Measurements from ENCODE around the gene ACAA1.
"Not testable (repeated sequence)": the region's sequence is repeated elsewhere in the genome, so short reads cannot be mapped to it uniquely, and the experiment has no call there.

ACAA1 gene

DNA sequence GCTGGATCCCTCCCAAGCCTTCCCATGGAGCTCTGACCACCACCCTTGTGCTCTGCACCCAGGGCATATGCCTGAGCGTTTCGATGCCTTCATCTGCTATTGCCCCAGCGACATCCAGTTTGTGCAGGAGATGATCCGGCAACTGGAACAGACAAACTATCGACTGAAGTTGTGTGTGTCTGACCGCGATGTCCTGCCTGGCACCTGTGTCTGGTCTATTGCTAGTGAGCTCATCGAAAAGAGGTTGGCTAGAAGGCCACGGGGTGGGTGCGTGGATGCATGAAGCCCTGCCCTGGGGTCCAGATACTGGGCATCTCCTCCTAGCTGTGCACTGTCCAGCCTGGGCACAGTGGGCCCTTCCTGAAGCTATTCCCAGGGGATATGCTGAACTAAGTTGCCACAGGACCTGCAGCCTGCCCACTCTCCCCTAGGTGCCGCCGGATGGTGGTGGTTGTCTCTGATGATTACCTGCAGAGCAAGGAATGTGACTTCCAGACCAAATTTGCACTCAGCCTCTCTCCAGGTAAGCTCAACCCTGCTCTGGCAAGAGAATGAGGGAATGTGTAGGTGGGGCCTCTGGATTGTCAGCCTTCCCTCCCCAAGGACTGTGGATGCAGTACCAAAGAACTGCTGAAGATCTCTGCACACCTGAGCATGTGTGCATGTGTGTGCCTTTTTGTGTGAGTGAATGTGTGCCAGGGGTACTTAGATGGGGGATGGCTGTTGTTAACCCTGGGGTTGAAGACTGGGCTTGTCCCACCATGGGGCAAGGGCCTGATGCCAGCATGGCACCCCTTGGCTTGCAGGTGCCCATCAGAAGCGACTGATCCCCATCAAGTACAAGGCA, 3.6 kb upstream of the ACAA1 start:
- Histone ChIP-seq H3K9me3 (ENCODE audit: control insufficient read depth, low read length) (no peaks in the 10 kb centered on the region), H3K9ac (ENCODE audit: low read length) (no peak overlapping the region), H3K36me3 (ENCODE audit: control insufficient read depth, insufficient read depth, low read length, severe bottlenecking) (peaks cover 19% of the 10 kb centered on the region), H3K4me1 (ENCODE audit: control insufficient read depth, insufficient read depth, low read length) (peaks cover 24% of the 10 kb centered on the region), H3K4me3 (ENCODE audit: low read length) (no peak overlapping the region), H3K27me3 (replicated peaks; ENCODE audit: control insufficient read depth, insufficient read depth, low read length) (no peaks in the 10 kb centered on the region)
- DNase-seq (ENCODE audit: low read depth): no peak

DNA sequence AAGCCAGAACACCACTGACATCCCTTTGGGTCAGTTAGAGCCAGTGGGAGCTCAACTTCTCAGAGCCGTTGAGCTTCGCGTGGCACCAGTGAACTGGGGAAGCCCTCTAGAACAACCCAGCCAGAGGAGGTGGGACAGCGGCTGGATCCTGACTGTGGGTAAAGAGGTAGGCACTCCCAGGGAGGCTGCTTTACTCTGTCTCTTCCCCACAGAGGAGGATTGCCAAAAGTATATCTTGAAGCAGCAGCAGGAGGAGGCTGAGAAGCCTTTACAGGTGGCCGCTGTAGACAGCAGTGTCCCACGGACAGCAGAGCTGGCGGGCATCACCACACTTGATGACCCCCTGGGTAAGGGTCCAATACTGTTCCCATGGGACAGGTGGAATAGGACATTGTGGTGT, 2.7 kb upstream of the ACAA1 start:
- no peak for DNase-seq (ENCODE audit: low read depth)

DNA sequence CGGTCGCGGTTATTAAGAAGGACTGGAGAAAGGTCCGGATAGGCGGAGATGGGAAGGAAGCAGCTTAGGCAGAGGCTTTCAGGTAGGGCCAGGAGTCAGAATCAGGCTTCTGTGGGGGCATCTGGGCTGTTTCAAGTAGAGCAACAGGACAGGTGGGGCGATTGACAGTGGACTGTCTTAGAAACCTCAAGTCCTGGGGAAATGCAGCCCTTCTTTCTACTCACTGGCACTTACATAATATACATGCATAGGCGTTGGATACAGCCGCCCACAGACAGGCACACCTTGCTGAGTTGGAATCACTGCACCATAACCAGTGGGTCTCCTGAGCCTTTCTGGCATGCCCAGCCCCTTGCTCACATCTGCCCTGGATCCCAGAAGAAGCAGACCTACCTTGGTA, 2.3 kb upstream of the ACAA1 start:
- Histone ChIP-seq H3K9me3 (ENCODE audit: control insufficient read depth, low read length) (no peaks in the 10 kb centered on the region), H3K4me1 (ENCODE audit: control insufficient read depth, insufficient read depth, low read length) (peaks cover 32% of the 10 kb centered on the region)

More for the DNA sequence above, 2.7 kb upstream of the ACAA1 start:
- Histone ChIP-seq H3K4me1 (ENCODE audit: control insufficient read depth, insufficient read depth, low read length) (peaks cover 32% of the 10 kb centered on the region), H3K9ac (ENCODE audit: low read length) (peak overlapping the region; percentile 93), H3K9me3 (ENCODE audit: control insufficient read depth, low read length) (no peaks in the 10 kb centered on the region), H3K36me3 (ENCODE audit: control insufficient read depth, insufficient read depth, low read length, severe bottlenecking) (peaks cover 19% of the 10 kb centered on the region), H3K4me3 (ENCODE audit: low read length) (peak overlapping the region; percentile 92), H3K27me3 (replicated peaks; ENCODE audit: control insufficient read depth, insufficient read depth, low read length) (no peaks in the 10 kb centered on the region)

DNA sequence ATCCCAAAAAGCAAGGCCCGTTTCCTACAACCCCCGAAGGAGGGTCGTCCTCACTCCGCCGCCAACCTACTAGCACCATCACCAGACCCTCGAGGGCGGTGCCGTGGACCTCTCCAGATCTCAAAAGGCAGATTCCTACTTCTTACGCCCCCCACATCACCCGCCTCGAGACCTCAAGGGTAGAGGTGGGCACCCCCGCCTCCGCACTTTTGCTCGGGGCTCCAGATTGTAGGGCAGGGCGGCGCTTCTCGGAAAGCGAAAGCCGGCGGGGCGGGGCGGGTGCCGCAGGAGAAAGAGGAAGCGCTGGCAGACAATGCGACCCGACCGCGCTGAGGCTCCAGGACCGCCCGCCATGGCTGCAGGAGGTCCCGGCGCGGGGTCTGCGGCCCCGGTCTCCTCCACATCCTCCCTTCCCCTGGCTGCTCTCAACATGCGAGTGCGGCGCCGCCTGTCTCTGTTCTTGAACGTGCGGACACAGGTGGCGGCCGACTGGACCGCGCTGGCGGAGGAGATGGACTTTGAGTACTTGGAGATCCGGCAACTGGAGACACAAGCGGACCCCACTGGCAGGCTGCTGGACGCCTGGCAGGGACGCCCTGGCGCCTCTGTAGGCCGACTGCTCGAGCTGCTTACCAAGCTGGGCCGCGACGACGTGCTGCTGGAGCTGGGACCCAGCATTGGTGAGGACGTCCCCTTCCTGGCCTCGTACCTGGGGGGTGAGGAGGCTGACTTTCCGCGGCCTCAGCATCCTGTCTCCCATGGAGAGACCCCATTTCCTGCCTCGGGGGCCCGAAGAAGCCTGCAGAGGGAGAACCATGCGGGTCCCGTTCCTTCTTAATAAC, 1.6 kb upstream of the ACAA1 start, which contains the start of gene MYD88:
Gene MYD88, plus strand, starts transcription at position 313 of the 842 bp plus-strand sequence. Its CDS starts 40 bp downstream, at position 353.
- DNase-seq (ENCODE audit: low read depth): peak; percentile 86
- H3K27me3 ChIP-seq (replicated peaks; ENCODE audit: control insufficient read depth, insufficient read depth, low read length): no peaks in the 10 kb centered on the region
- H3K9ac ChIP-seq (ENCODE audit: low read length): peak within 1 kb of the TSS; percentile 93
- peak within 1 kb of the TSS; percentile 92 for H3K4me3 ChIP-seq (ENCODE audit: low read length)
- peaks cover 39% of the 10 kb centered on the region for H3K4me1 ChIP-seq (ENCODE audit: control insufficient read depth, insufficient read depth, low read length)
- peaks cover 30% of the 10 kb centered on the region for H3K36me3 ChIP-seq (ENCODE audit: control insufficient read depth, insufficient read depth, low read length, severe bottlenecking)
- no peaks in the 10 kb centered on the region for H3K9me3 ChIP-seq (ENCODE audit: control insufficient read depth, low read length)

More for the DNA sequence above, 2.3 kb upstream of the ACAA1 start:
- Histone ChIP-seq H3K9ac (ENCODE audit: low read length) (peak overlapping the region; percentile 93), H3K4me3 (ENCODE audit: low read length) (peak overlapping the region; percentile 92), H3K27me3 (replicated peaks; ENCODE audit: control insufficient read depth, insufficient read depth, low read length) (no peaks in the 10 kb centered on the region), H3K36me3 (ENCODE audit: control insufficient read depth, insufficient read depth, low read length, severe bottlenecking) (peaks cover 23% of the 10 kb centered on the region)
- DNase-seq (ENCODE audit: low read depth): no peak

DNA sequence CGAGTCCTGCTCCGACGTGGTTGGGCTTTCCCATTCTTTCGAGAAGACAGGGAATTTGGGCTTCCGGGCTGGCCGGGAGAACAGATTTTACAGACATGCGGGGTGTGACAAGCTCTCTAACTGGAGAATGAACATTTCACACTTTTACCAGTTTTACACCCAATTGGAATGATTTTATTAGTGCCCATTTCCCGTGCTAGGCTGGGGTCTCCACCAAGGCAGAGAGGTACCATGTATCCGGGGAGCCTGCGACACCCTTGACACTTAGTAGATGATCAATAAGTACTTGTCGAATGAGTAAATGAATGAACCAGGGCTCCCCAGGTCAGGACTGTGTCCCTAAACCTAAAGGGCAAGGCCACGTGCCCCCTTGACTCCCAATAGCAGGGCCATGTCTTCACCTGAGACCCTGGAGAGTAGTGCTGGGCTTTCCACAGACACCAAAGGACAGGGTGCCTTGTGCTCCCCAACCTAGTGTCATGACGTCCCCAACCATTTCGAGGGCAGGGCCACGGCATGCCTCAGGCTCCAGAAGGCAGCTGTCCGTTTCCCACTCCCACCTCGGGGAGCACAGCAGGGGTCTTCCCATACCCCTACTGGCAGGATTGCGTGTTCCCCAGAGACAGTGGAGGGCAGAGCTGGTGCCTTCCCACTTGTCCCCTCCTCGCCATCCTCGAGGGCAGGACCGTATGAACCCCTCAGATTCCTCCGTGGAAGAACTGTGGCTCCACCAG, 855 bp upstream of the ACAA1 start:
- Histone ChIP-seq H3K36me3 (ENCODE audit: control insufficient read depth, insufficient read depth, low read length, severe bottlenecking) (peaks cover 37% of the 10 kb centered on the region), H3K4me1 (ENCODE audit: control insufficient read depth, insufficient read depth, low read length) (peaks cover 45% of the 10 kb centered on the region), H3K9ac (ENCODE audit: low read length) (peak overlapping the region; percentile 93), H3K9me3 (ENCODE audit: control insufficient read depth, low read length) (no peaks in the 10 kb centered on the region), H3K4me3 (ENCODE audit: low read length) (peak overlapping the region; percentile 92), H3K27me3 (replicated peaks; ENCODE audit: control insufficient read depth, insufficient read depth, low read length) (no peaks in the 10 kb centered on the region)
- DNase-seq (ENCODE audit: low read depth): peak; percentile 15

DNA sequence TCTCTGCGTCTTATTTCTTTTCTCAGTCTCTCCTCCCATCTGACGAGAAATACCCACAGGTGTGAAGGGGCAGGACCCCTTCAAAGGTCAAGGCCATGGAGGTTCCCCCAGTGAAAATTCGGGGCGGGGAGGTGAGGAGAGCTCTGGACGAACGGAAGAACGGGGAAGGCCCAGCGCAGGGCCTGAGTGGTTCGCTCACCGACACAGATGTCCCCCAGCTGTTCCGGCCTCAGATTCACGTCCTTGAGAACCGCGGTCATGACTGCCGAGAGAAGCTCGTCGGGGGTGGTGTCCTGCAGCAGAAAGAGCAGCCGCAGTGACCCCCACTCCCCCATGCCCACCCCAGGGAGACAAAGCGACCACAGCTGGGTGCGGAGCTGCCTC, 542 bp downstream of the ACAA1 start:
- peak; percentile 62 for DNase-seq (ENCODE audit: low read depth)

DNA sequence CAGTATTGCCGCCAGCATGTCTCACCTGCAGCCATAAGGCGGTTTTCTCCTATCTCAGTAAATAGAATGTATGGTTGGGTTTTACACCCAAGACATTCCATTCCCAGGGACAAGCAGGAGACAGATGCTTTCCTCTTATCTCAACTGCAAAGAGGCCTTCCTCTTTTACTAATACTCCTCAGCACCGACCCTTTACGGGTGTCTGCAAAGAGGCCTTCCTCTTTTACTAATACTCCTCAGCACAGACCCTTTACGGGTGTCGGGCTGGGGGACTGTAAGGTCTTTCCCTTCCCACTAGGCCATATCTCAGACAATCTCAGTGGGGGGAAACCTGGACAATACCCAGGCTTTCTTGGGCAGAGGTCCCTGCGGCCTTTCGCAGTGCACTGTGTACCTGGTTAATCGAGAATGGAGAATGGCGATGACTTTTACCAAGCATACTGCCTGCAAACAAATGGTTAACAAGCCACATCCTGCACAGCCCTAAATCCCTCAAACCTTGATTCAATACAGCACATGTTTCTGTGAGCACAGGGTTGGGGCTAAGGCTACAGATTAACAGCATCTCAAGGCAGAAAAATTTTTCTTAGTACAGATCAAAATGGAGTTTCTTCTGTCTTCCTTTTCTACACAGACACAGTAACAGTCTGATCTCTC, 1.2 kb downstream of the ACAA1 start:
- Histone ChIP-seq H3K4me1 (ENCODE audit: control insufficient read depth, insufficient read depth, low read length) (peaks cover 47% of the 10 kb centered on the region), H3K9ac (ENCODE audit: low read length) (peak overlapping the region; percentile 89), H3K36me3 (ENCODE audit: control insufficient read depth, insufficient read depth, low read length, severe bottlenecking) (peaks cover 41% of the 10 kb centered on the region), H3K4me3 (ENCODE audit: low read length) (peak overlapping the region; percentile 92)
- H3K27me3 ChIP-seq (replicated peaks; ENCODE audit: control insufficient read depth, insufficient read depth, low read length); H3K9me3 ChIP-seq (ENCODE audit: control insufficient read depth, low read length); DNase-seq (ENCODE audit: low read depth): not testable (repeated sequence)

More for the DNA sequence above, 542 bp downstream of the ACAA1 start:
- Histone ChIP-seq H3K27me3 (replicated peaks; ENCODE audit: control insufficient read depth, insufficient read depth, low read length) (no peaks in the 10 kb centered on the region), H3K9ac (ENCODE audit: low read length) (peak overlapping the region; percentile 89), H3K4me1 (ENCODE audit: control insufficient read depth, insufficient read depth, low read length) (peaks cover 45% of the 10 kb centered on the region), H3K9me3 (ENCODE audit: control insufficient read depth, low read length) (no peaks in the 10 kb centered on the region), H3K4me3 (ENCODE audit: low read length) (peak overlapping the region; percentile 92), H3K36me3 (ENCODE audit: control insufficient read depth, insufficient read depth, low read length, severe bottlenecking) (peaks cover 41% of the 10 kb centered on the region)

DNA sequence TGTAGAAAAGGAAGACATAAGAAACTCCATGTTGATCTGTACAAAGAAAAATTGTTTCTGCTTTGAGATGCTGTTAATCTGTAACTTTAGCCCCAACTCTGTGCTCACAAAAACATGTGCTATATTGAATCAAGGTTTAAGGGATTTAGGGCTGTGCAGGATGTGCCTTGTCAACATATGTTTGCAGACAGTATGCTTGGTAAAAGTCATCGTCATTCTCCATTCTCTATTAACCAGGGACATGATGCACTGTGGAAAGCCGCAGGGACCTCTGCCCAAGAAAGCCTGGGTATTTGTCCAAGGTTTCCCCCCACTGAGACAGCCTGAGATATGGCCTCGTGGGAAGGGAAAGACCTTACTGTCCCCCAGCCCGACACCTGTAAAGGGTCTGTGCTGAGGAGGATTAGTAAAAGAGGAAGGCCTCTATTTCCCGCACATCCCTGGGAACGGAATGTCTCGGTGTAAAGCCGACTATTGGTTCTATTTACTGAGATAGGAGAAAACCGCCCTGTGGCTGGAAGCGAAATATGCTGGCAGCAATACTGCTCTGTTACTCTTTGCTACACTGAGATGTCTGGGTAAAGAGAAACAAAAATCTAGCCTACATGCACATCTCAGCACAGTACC, 2.3 kb downstream of the ACAA1 start:
- peaks cover 48% of the 10 kb centered on the region for H3K4me1 ChIP-seq (ENCODE audit: control insufficient read depth, insufficient read depth, low read length)
- peaks cover 48% of the 10 kb centered on the region for H3K36me3 ChIP-seq (ENCODE audit: control insufficient read depth, insufficient read depth, low read length, severe bottlenecking)

DNA sequence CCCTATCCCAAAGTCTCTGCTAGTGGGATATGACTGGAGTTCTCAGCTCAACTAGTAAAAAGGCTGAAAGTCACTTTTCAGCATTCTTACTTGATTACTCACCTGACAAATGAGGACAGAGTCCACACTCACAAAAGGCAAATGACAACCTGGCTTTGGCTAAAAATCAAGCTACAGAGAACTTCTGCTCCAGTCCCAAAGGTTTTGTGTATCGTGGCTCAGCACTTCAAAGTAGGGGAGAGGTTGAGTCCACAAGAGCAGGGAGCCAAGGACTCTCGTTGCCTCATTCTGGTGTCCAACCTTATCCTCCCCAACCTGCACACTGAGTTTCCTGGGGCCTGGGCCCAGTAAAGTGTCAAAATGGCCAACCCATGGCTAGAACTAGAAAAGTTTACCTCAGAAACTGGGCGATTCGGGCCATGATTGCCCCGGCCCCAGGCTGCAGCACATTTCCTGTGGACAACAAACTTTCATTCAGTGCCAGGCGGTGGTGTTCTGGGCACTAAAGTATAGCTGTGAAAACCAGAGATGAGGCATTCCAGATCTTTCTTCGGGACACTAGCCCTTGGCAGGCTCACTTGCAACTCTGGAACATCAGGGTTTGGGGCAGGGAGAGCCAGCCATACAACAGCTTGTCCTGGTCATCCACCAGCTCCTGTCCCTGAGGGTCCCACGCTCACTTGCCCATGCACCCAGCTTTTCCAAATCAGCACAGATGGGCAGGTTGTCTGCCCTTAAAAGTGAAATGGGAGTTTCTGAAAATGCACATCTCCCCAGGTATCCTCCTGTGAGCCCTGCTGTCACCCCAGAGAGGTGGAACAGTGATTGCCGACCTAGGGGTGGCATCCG, 3.1 kb downstream of the ACAA1 start:
- H3K4me1 ChIP-seq (ENCODE audit: control insufficient read depth, insufficient read depth, low read length): peaks cover 44% of the 10 kb centered on the region
- no peaks in the 10 kb centered on the region for H3K27me3 ChIP-seq (replicated peaks; ENCODE audit: control insufficient read depth, insufficient read depth, low read length)
- no peak for DNase-seq (ENCODE audit: low read depth)
- H3K9me3 ChIP-seq (ENCODE audit: control insufficient read depth, low read length): no peaks in the 10 kb centered on the region
- peaks cover 57% of the 10 kb centered on the region for H3K36me3 ChIP-seq (ENCODE audit: control insufficient read depth, insufficient read depth, low read length, severe bottlenecking)
- H3K9ac ChIP-seq (ENCODE audit: low read length): no peak overlapping the region
- no peak overlapping the region for H3K4me3 ChIP-seq (ENCODE audit: low read length)

More for the DNA sequence above, 2.3 kb downstream of the ACAA1 start:
- H3K4me3 ChIP-seq (ENCODE audit: low read length); DNase-seq (ENCODE audit: low read depth); H3K9me3 ChIP-seq (ENCODE audit: control insufficient read depth, low read length); H3K27me3 ChIP-seq (replicated peaks; ENCODE audit: control insufficient read depth, insufficient read depth, low read length); H3K9ac ChIP-seq (ENCODE audit: low read length): not testable (repeated sequence)
